AG04449 (cell line): ENCODE results near the gene SLIT3.
"Not testable (repeated sequence)": the region's sequence is repeated elsewhere in the genome, so short reads cannot be mapped to it uniquely, and the experiment has no call there.

Experiments used
- CTCF ChIA-PET: fragments of 350-600 bp; formaldehyde crosslinking; extraction: SDS; loops from one replicate; lab custom pipeline; 2021; ENCODE audit warnings: antibody characterized with exemption; lab: Yijun Ruan, JAX
- POLR2A ChIA-PET: fragments of 400-600, 350-600 bp; formaldehyde crosslinking; extraction: SDS; loops from one replicate; lab custom pipeline; 2020; ENCODE audit warnings: antibody characterized with exemption, inconsistent platforms; lab: Yijun Ruan, JAX
- DNase-seq: peaks from one replicate; pipeline ENCODE4 v3.0.0-alpha.2; 2010; ENCODE audit warnings: low read depth, low spot score
- H3K4me3 ChIP-seq: 2 replicates; pipeline ENCODE4 v1.5.1; 2011; ENCODE audit warnings: low read depth, mild to moderate bottlenecking, control low read depth, low read length
- TF ChIP-seq, protein P1 (sequence below): IDR thresholded peaks from one replicate; pipeline ENCODE4 v1.5.1; 2011; ENCODE audit warnings: mild to moderate bottlenecking, moderate library complexity, low read length, control low read depth, inconsistent platforms; ENCODE audit not compliant: insufficient read depth; ENCODE audit errors: missing control alignments

Gene SLIT3

DNA sequence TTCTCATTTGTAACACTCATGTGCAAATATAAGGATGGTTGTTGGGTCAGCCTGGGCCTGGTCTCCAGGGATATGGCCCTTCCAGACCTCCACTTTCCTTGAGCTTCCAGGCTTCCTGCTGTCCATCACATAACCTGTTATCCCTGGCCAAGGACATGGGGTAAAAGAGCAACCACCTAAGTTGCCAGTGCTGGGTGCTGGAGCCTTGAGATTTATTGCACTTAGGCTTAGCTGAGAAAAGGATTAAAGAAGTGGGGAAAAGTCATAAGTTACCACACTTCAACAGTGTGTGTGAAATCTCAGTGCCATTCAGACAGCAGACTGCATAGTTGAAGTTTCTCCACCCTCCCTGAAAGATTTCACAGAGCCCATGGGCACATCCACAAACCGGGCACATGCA, 663.1 kb downstream of the SLIT3 start:
- POLR2A ChIA-PET: no interaction called here

DNA sequence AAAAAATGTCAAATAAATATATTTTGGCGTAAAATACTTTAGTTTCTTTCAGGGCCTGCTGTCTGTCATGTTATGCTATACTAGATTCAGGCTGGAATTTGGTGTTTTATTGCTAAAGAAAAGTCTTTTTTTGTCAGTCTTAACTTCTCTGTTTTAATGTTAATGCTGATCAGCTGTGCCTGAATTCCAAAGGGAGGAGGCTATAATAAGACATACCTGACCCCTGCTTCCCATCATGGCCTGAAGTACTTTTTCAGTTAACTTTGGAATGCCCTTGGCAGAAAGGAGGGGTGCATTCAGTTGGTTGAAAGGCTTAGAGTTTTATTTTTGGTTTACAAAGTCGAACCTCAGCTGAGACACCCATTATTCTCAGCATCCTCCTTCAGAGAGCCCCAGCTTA, 663.7 kb downstream of the SLIT3 start:
- H3K4me3 ChIP-seq: no peak overlapping the region
- DNase-seq: no peak
- TF ChIP-seq, protein P1, sequence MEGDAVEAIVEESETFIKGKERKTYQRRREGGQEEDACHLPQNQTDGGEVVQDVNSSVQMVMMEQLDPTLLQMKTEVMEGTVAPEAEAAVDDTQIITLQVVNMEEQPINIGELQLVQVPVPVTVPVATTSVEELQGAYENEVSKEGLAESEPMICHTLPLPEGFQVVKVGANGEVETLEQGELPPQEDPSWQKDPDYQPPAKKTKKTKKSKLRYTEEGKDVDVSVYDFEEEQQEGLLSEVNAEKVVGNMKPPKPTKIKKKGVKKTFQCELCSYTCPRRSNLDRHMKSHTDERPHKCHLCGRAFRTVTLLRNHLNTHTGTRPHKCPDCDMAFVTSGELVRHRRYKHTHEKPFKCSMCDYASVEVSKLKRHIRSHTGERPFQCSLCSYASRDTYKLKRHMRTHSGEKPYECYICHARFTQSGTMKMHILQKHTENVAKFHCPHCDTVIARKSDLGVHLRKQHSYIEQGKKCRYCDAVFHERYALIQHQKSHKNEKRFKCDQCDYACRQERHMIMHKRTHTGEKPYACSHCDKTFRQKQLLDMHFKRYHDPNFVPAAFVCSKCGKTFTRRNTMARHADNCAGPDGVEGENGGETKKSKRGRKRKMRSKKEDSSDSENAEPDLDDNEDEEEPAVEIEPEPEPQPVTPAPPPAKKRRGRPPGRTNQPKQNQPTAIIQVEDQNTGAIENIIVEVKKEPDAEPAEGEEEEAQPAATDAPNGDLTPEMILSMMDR: no peak
- CTCF ChIA-PET: interaction anchor here (0.8 kb wide), 1 partner anchor 10 kb away, joined by 3 read pairs; no protein-coding TSS in a partner anchor
- POLR2A ChIA-PET: no interaction called here

More for the DNA sequence above, 663.1 kb downstream of the SLIT3 start:
- no peak for DNase-seq
- H3K4me3 ChIP-seq: no peak overlapping the region
- CTCF ChIA-PET: interaction anchor here (0.8 kb wide), 1 partner anchor 11 kb away, joined by 3 read pairs; no protein-coding TSS in a partner anchor
- TF ChIP-seq, protein P1: no peak

DNA sequence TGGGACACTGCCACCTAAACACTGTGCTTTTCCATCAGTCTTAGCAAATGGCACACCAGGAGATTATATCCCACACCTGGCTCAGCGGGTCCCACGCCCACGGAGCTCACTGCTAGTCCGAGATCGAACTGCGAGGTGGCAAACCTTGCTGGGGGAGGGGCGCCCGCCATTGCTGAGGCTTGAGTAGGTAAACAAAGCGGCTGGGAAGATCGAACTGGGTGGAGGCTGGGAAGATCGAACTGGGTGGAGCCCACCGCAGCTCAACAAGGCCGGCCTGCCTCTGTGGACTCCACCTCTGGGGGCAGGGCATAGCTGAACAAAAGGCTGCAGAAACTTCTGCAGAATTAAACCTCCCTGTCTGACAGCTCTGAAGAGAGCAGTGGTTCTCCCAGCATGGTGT, 670.0 kb downstream of the SLIT3 start:
- CTCF ChIA-PET: interaction anchor here (0.8 to 1.3 kb wide), 3 partner anchors 11 to 917 kb away, joined by 3 read pairs; no protein-coding TSS in a partner anchor
- POLR2A ChIA-PET, H3K4me3 ChIP-seq, DNase-seq: not testable (repeated sequence)

DNA sequence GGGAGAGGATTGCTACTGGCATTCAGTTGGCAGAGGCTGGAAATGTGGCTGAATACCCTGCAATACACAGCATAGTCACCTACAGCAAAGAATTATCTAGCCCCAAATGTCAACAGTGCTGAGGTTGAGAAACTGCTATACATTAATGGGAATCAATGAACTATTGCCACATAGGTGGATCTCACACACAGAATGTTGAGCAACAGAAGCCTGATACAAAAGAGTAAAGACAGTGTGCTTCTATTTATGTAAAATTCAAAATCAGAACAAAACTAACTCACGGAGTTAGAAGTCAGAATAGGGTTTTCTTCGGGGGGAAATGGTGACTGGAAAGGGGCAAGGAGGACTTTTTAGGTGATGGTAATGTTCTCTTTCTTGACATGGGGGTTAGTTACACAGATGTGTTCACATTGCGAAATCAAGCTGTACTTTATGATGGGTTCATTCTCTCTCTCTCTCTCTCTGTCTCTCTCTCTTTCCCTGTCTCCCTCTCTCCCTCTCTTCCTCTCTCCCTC, 676.0 kb downstream of the SLIT3 start:
- ChIA-PET CTCF (no interaction called here), POLR2A (no interaction called here)
- DNase-seq: no peak

DNA sequence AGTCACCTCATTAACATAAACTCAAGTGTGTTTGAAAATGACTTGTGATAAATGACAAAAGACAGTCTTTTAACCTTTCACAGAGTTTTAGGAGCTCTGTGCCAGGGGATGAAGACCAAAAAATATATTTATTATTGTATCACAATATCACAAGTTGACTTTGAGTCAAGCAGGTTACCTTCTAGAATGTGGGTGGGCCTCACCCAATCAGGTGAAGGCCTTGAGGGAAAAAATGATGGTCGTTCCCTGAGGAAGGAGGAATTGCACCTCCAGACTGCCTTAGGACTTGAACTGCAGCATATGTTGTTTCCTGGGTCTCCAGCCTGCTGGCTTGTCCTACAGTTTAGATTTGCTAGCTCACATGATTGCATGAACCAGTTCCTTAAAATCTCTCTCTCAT, 680.1 kb downstream of the SLIT3 start:
- H3K4me3 ChIP-seq: no peak overlapping the region
- no peak for DNase-seq
- POLR2A ChIA-PET: no interaction called here
- TF ChIP-seq, protein P1: no peak
- CTCF ChIA-PET: no interaction called here

More for the DNA sequence above, 676.0 kb downstream of the SLIT3 start:
- no peak overlapping the region for H3K4me3 ChIP-seq
- TF ChIP-seq, protein P1: no peak

DNA sequence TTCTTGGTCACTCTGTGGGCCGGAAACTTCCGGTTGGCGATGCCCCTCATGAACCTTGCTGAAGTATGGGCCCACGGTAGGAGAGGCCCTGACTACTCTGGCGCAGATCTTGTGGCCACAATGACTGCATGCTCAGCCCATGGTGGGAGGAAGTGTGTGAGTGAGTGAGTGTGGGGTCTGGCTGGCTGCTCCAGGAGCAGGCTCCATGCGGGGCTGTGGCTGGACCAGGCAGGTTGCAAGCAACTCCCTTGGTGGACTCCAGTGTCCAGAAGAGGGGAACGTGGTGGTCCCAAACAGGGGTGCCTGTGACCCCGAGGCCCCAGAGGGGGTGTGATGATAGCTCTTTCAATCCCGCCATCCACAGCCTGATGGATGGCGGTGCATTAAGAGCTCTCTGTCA, 686.3 kb downstream of the SLIT3 start:
- TF ChIP-seq, protein P1: no peak
- ChIA-PET CTCF (interaction anchor here (1.3 kb wide), 1 partner anchor 16 kb away, joined by 3 read pairs; no protein-coding TSS in a partner anchor), POLR2A (no interaction called here)
- no peak overlapping the region for H3K4me3 ChIP-seq
- DNase-seq: no peak

DNA sequence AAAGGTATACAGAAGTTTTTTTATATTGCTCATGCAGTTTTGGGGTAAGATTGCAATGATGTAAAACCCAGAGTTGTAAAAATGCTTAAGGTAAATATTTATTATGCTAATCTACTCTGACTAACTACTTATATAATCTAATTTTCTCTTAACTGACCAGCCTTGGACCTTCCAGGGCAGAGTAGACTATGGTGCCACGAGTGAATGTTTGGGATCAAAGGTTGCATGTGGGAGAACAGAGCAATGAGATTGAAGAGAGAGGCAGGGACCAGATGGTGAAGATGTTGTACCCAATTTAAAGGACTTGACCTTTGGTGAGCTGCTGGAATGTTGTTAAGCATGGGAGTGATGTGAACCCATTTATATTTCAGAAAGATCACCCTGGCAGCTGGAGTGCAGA, 686.9 kb downstream of the SLIT3 start:
- POLR2A ChIA-PET: no interaction called here
- TF ChIP-seq, protein P1: no peak
- H3K4me3 ChIP-seq: no peak overlapping the region
- no peak for DNase-seq
- CTCF ChIA-PET: interaction anchor here (1.3 kb wide), 1 partner anchor 16 kb away, joined by 3 read pairs; no protein-coding TSS in a partner anchor
